Measurements from ENCODE around the gene FLOT2.

DNA sequence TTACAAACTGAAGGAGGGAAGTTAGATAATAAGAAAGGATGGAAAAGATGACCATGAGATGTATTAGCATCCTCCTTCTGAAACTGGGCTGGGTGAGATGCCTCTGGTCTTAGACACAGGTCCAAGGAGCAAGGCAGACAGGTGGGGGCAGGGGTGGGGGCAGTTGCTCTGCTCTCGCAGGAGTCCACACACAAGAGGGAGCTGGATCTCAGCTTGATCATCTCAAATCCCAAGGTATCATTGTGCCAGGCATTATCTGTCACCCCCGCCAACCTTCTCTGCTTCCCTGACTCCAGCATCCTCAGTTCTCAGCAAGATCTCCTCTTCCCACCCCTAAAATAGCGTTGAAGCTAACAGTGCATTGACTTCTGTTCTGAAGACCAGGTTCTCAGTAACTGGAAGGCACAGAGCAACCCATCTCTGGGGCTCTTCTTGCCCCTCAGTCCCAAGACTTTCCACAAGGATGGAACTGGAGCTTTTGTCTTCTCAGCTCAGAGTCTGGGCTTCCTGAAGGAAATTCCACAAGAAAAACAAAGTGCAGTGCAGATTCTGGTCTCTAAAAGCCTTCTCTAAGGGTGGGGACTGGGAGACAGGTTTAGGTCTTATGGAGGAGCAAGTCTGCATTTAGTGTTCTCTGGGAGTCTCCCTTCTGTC, 1.6 kb downstream of the FLOT2 start:
- TF ChIP-seq, protein P1, sequence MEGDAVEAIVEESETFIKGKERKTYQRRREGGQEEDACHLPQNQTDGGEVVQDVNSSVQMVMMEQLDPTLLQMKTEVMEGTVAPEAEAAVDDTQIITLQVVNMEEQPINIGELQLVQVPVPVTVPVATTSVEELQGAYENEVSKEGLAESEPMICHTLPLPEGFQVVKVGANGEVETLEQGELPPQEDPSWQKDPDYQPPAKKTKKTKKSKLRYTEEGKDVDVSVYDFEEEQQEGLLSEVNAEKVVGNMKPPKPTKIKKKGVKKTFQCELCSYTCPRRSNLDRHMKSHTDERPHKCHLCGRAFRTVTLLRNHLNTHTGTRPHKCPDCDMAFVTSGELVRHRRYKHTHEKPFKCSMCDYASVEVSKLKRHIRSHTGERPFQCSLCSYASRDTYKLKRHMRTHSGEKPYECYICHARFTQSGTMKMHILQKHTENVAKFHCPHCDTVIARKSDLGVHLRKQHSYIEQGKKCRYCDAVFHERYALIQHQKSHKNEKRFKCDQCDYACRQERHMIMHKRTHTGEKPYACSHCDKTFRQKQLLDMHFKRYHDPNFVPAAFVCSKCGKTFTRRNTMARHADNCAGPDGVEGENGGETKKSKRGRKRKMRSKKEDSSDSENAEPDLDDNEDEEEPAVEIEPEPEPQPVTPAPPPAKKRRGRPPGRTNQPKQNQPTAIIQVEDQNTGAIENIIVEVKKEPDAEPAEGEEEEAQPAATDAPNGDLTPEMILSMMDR (IDR thresholded peaks at IDR 0.05 in 4 of 5, conservative IDR thresholded peaks at IDR 0.05 in 1 of 5): no peak
- no peak for TF ChIP-seq POLR2A (IDR thresholded peaks at IDR 0.05)

Data from gastrocnemius medialis (tissue), 4 donors.